Peyer's patch (tissue), 4 donors: Measurements from ENCODE around the gene DHDH. TPM values are rescaled to one million over a fixed set of nuclear protein-coding genes. Genes with fewer than 3 reads are reported as not detected.
A peak's percentile ranks its signal among the peaks of the same experiment; 100 is the strongest.

ENCODE experiments used
- DNase-seq, 3 donors: peaks; one replicate each; pipeline ENCODE4 v3.0.0-alpha.2; 2017 to 2019
- H3K27ac ChIP-seq, 4 donors: fragments of 200-600 bp; sonication (generic); one replicate each; pipeline ENCODE4 v1.5.1; 2016 to 2019
- H3K27me3 ChIP-seq, 2 donors: fragments of 200-600 bp; sonication (generic); one replicate each; pipeline ENCODE4 v1.5.1; 2019
- H3K36me3 ChIP-seq, 3 donors: fragments of 200-600 bp; sonication (generic); one replicate each; pipeline ENCODE4 v1.5.1; 2016 to 2019
- H3K4me1 ChIP-seq, 4 donors: fragments of 200-600 bp; sonication (generic); one replicate each; pipeline ENCODE4 v1.5.1; 2016 to 2019
- H3K4me3 ChIP-seq, 4 donors: fragments of 200-600 bp; sonication (generic); 1 replicate in 3 of 4; 2 replicates in 1 of 4; pipeline ENCODE4 v1.5.1; 2016 to 2019; ENCODE audit warnings: mild to moderate bottlenecking in 1 of 4
- H3K9me3 ChIP-seq, 4 donors: fragments of 200-600 bp; sonication (generic); one replicate each; pipeline ENCODE4 v1.5.1; 2016 to 2019; ENCODE audit warnings: mild to moderate bottlenecking in 1 of 4
- POLR2A ChIP-seq, 2 donors: fragments of 450-650 bp; IDR thresholded peaks; one replicate each; pipeline ENCODE4 v1.5.1; 2017; ENCODE audit warnings: antibody characterized with exemption in 2 of 2, mild to moderate bottlenecking in 2 of 2, moderate library complexity in 2 of 2
- total RNA-seq, 4 donors: library from RNA; depleted of rRNA; stranded (reverse); fragments of >200 nt; gene quantifications; one replicate each; pipeline ENCODE4 v1.1.0, GENCODE V29; 2016
- TF ChIP-seq, protein P1 (sequence below), 6 experiments: fragments of 450-650 bp in 4 of 6; fragments of 200-600 bp in 2 of 6; sonication (generic) in 1 of 6; IDR thresholded peaks; one replicate each; pipeline ENCODE4 v1.5.1; 2017 to 2019; ENCODE audit warnings: antibody characterized with exemption in 6 of 6, mild to moderate bottlenecking in 3 of 6, moderate library complexity in 1 of 6

The DHDH gene
- total RNA-seq, 4 donors from 2014 or later, result 14.6 to 55.5 (median 45.9) TPM; not detected in 1

DNA sequence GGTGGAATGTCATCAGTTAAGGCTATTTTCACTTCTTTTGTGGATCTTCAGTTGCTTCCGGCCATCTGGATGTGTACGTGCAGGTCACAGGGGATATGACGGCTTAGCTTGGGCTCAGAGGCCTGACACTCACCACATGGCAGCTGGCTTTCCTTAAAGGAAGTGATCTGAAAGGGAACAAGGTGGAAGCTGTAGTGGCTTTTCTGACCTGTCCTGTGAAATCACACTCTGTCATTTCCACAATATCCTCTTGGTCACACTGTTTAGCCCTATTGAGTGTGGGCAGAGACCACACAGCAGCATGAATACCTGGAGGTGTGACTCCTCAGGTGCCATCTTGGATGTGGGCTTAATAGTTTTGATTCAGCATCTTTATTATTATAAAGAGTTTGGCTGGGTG, 16.7 kb downstream of the DHDH start:
- no peaks in the 10 kb centered on the region for H3K36me3 ChIP-seq
- H3K27ac ChIP-seq, result no peak overlapping the region
- peaks cover 0 to 8% (median 0%) of the 10 kb centered on the region in 4 donors for H3K9me3 ChIP-seq
- peaks cover 0 to 6% (median under 1%) of the 10 kb centered on the region in 4 donors for H3K4me1 ChIP-seq
- H3K4me3 ChIP-seq, result no peak overlapping the region
- no peaks in the 10 kb centered on the region for H3K27me3 ChIP-seq
- no peak for DNase-seq
- TF ChIP-seq, protein P1, sequence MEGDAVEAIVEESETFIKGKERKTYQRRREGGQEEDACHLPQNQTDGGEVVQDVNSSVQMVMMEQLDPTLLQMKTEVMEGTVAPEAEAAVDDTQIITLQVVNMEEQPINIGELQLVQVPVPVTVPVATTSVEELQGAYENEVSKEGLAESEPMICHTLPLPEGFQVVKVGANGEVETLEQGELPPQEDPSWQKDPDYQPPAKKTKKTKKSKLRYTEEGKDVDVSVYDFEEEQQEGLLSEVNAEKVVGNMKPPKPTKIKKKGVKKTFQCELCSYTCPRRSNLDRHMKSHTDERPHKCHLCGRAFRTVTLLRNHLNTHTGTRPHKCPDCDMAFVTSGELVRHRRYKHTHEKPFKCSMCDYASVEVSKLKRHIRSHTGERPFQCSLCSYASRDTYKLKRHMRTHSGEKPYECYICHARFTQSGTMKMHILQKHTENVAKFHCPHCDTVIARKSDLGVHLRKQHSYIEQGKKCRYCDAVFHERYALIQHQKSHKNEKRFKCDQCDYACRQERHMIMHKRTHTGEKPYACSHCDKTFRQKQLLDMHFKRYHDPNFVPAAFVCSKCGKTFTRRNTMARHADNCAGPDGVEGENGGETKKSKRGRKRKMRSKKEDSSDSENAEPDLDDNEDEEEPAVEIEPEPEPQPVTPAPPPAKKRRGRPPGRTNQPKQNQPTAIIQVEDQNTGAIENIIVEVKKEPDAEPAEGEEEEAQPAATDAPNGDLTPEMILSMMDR (IDR thresholded peaks at IDR 0.05), result no peak
- no peak for TF ChIP-seq POLR2A (IDR thresholded peaks at IDR 0.05)

- Histone ChIP-seq H3K4me1 (peaks cover 0 to 12% (median 4%) of the 10 kb centered on the region in 4 donors), H3K9me3 (peaks cover 0 to 8% (median 0%) of the 10 kb centered on the region in 4 donors), H3K27ac (no peak overlapping the region), H3K36me3 (no peaks in the 10 kb centered on the region), H3K4me3 (no peak overlapping the region), H3K27me3 (no peaks in the 10 kb centered on the region)
- DNase-seq, result no peak
- no peak for TF ChIP-seq POLR2A (IDR thresholded peaks at IDR 0.05)
- TF ChIP-seq, protein P1 (IDR thresholded peaks at IDR 0.05), result no peak
These were observed 17.5 kb downstream of the DHDH start for GRCh38 chr19:48950830-48951519.

DNA sequence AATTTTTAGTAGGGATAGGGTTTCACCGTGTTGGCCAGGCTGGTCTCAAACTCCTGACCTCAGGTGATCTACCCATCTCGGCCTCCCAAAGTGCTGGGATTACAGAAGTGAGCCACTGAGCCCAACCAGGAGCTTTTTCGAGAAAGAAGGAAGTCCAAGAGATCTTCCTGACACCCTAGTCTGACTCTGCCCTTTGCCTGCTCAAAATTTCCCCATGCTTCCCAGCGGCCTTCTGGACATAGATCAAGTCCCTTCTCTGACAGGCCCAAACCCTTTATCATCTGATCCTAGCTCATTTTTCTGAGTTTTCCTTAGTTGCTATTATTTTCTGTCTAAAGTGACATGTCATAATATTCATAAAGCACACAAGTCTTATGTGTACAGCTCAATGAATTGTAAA, 19.6 kb downstream of the DHDH start:
- Histone ChIP-seq H3K27me3 (no peaks in the 10 kb centered on the region), H3K9me3 (no peaks in the 10 kb centered on the region), H3K27ac (peak overlapping the region in 2 of 4 donors; percentile 80 to 86), H3K4me3 (no peak overlapping the region), H3K36me3 (no peaks in the 10 kb centered on the region), H3K4me1 (peaks cover 0 to 13% (median 6%) of the 10 kb centered on the region in 4 donors)
- DNase-seq, result no peak
- no peak for TF ChIP-seq POLR2A (IDR thresholded peaks at IDR 0.05)
- TF ChIP-seq, protein P1 (IDR thresholded peaks at IDR 0.05), result no peak

DNA sequence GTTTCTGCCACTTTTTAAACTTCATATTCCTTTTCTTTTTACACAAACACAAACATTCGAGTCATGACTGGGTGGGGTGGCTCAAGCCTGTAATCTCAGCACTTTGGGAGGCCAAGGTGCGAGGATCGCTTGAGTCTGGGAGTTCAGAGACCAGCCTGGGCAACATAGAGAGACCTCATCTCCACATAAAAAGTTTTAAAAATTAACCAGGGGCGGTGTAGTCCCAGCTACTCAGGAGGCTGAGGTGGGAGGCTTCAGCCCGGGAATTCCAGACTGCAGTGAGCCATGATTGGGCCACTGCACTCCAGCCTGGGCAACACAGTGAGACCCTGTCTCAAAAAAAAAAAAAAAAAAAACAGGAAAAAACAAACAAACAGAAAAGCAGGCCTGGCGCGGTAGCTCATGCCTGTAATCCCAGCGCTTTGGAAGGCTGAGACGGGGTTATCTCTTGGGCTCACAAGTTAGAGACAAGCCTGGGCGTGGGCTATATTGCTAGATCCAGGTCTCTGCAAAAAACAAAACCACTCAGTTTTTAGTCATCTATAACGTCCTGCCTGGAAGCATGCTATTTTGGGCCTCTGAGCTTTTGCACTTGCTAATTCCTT, 20.6 kb downstream of the DHDH start:
- peak overlapping the region; percentile 80 to 94 (median 87) for H3K27ac ChIP-seq
- peak overlapping the region; percentile 80 to 95 (median 86) for H3K4me3 ChIP-seq
- H3K36me3 ChIP-seq, result no peaks in the 10 kb centered on the region
- no peaks in the 10 kb centered on the region for H3K9me3 ChIP-seq
- H3K4me1 ChIP-seq, result peaks cover 0 to 13% (median 6%) of the 10 kb centered on the region in 4 donors
- DNase-seq, result peak; percentile 35 to 73 (median 61)
- no peaks in the 10 kb centered on the region for H3K27me3 ChIP-seq
- no peak for TF ChIP-seq POLR2A (IDR thresholded peaks at IDR 0.05)
- TF ChIP-seq, protein P1 (IDR thresholded peaks at IDR 0.05), result no peak

DNA sequence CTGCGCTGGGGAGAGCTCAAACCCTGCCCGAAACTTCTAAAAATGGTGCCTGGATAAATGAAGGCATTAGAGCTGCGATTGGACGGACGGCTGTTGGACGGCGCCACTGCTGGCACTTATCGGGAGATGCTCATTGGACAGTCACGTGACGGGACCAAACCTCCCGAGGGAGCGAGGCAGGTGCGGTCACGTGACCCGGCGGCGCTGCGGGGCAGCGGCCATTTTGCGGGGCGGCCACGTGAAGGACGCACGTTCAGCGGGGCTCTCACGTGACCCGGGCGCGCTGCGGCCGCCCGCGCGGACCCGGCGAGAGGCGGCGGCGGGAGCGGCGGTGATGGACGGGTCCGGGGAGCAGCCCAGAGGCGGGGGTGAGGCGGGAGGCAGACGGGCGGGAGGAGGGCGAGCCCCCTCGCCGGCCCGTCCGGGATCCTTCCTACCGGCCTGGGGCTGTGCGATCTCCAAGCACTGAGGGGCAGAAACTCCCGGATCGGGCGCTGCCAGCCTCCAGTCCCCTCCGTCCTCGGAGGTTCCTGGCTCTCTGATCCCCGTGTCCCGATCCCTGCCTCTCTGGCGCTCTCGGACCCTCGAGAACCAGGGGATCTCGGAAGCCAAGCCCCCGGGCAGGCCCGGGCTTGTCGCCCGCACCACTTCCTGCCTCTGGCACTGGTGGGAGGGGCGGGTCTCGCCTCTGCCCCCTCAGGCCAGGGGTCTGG, 21.3 kb downstream of the DHDH start, which contains the start of gene BAX:
TSS of gene BAX (plus strand) at position 281 of the 713 bp plus-strand sequence. CDS start at position 335, 54 bp downstream.
- no peaks in the 10 kb centered on the region for H3K36me3 ChIP-seq
- peak within 1 kb of the TSS; percentile 80 to 95 (median 86) for H3K4me3 ChIP-seq
- peak within 1 kb of the TSS; percentile 80 to 94 (median 87) for H3K27ac ChIP-seq
- TF ChIP-seq POLR2A (IDR thresholded peaks at IDR 0.05), result peak; percentile 78 to 86
- TF ChIP-seq, protein P1 (IDR thresholded peaks at IDR 0.05), result peak in 2 of 6 experiments; percentile 1 to 37
- H3K27me3 ChIP-seq, result no peaks in the 10 kb centered on the region
- DNase-seq, result peak; percentile 97 to 99 (median 98)
- peaks cover 0 to 13% (median 6%) of the 10 kb centered on the region in 4 donors for H3K4me1 ChIP-seq
- H3K9me3 ChIP-seq, result no peaks in the 10 kb centered on the region
